GM19240 (cell line): Measurements from ENCODE around the gene ASIC2.

Source experiments
- DNase-seq: peaks from one replicate; pipeline ENCODE4 v3.0.0; 2011; ENCODE audit warnings: low spot score; ENCODE audit not compliant: insufficient read length

The ASIC2 gene

DNA sequence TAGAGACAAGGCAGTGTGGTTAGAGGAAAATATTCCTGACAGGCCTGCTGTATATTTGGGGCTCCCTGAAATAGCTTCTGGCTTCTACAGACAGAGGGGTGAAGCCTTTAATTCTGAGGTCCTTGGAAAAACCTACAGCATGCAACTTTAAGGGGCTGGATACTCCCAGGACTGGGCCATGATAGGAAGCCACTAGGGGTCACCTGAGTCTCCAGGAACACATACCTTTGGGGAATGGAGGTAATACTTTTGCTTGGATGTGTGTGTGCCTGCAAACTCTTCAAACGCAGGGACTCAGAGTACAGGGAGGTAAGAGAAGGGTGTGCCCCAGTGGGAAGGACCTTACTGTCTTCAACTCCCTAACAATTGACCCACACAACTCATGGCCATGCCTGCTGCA, 4.1 kb downstream of the ASIC2 start:
- DNase-seq: no peak

DNA sequence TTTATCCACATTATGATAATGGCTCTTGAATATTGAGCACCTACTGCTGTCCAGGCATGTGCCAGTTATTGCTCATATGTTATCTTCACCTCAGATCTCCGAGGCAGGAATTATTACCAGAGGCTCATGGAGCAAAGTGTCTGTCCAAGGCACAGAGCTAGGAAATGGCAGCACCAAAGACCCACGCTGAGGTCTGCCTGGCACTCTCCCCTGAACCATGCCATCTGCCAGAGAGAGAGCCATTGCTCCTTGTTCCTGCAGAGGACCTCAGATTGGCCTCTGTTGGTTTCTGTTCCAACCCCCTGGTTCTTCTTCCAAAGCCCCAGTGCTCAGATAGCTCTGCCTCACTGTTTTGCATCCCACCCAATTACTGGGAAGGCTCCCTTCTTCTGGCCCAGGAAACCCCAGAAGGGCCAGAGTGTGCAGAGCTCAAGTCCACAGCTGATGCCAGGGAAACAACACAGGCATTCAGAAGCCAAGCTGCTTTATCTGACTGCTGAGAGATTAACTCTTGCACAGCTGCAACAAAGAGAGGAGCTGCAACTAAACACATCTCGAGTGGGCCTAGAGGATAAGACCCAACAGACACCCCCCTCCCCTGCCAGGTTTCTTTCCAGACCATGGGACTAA, 5.9 kb downstream of the ASIC2 start:
- DNase-seq: no peak

- no peak for DNase-seq
These were observed 7.7 kb downstream of the ASIC2 start for GRCh38 chr17:33285413-33285812.

DNA sequence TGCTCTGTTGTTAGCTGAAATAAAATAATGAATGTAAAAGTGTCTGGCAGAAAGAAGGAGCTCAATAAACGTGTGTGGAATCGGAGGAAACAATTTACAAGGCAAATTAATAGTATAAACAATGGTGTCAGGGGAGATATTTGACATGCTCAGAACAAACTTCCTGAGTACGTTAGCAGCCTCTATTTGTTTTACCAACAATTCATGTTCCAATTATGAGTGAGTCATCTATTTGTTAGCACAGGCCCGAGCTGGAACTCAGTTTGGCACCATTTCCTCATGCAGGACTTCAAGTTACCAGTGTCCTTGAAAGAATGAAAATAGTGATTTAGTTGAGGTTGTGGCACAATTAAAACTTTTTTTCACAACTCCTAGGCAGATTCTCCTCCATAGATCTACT, 9.1 kb downstream of the ASIC2 start:
- DNase-seq: no peak

GRCh38 chr17:33280162-33280943, 12.7 kb downstream of the ASIC2 start:
- no peak for DNase-seq

DNA sequence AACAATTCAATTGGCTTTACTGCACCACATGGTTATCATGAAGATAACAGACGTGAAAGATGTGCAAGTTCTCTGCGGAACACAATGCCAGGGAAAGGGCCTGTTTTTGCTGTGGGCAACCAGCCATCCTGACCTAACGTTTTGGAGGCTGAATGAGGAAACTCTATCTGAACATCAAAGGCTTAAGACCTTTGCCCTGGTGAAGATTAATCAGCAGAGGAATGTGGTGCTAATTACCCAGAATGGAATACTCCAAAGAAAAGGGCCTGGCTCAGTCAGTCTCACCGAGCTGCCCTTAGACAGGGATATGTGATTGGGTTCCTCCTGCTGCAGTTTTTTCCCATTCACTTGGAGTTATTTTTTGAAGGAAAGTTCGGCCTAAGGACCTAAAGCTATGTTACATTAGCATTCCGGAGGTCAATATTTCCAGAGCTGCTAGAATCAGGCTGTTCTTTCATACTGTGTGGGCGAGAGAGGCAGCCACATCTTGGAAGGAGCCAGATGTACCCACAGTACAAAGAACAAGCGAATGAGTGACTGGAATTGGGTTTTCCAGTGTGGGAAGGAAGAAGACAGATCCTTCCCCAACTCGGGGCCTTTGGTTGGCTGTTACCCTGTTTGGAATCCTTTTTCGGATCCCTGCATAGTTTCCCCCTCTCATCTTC, 15.5 kb downstream of the ASIC2 start:
- no peak for DNase-seq

DNA sequence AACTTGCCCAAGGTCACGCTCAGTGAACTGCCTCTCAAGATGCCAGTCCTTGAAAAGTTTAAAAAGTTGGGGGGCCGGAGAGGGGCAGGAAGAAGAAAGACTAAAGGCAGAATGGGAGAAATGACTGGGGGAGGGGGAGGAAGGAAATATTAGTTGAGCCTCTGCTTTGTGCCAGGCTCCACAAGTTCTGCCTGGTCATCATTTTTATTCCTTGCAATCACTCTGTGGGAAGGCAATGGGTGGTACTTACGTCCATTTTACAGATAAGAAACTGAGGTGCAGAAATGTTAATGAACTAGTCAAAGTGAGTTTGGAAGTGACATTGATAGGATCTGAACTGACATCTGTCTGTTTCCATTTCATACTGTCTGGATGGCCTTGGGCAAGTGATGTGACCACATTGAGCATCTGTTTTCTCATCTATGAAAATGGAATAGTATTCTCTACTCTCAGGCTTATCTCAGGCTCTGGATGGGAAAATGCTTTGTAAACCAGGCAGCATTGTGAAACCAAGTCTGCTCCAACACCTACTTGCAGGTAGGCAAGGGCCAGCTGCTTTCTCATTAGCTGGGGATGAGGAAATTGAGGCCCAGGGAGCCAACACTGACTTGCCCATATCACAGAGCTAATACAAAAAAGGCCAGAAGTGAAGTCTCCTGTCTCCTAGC, 19.2 kb downstream of the ASIC2 start:
- no peak for DNase-seq

DNA sequence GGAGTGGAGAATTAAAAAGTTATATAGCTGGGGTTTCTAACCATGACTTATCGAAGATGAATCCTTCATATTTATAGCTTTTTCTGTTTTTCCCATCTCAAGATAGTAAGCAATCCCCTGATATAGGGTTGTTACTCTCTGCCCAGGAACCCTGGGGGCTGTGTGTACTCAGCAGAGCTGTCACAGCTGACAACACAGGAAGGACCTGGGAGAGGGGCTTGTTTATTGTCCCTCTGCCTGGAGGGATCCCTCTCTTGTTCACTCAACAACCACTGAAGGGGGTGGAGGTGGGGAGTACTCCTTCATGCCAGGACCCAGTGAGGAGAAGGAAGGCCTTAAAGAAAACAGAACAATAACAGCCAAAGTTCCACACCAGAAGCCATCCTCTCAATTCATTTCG, 19.8 kb downstream of the ASIC2 start:
- no peak for DNase-seq

GRCh38 chr17:33272438-33272837, 20.7 kb downstream of the ASIC2 start:
- DNase-seq: no peak

DNA sequence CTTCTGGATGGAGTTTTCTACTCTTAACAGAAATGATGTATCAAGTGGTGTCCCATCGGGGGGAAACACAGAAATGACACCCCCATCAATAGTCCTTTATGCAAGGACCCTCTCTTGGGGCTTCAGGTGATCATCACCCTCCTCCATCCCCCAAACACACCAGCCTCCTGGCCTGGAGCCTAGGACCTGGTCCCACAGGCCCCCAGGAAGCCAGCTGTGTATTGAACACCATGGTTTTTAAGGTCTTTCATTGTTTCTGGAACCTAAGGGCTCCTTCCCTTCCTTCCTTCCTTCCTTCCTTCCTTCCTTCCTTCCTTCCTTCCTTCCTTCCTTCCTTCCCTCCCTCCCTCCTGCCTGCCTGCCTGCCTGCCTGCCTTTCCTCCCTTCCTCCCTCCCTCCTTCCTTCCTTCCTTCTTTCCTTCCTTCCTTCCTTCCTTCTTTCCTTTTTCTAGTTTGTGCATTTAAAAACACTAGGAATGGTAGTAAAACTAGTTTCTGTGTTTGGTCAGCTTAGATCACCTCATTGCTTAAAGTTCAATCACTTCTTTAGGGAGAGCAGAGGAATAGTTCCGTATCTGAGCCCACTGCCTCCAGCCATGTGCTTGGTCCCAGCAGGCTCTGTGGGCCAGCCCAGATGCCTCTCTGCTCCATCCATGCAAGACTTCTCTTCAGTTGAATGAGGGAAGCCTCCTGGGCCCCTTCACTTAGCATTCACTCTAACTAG, 23.6 kb downstream of the ASIC2 start:
- no peak for DNase-seq

GRCh38 chr17:33267851-33268548, 25.1 kb downstream of the ASIC2 start:
- no peak for DNase-seq

GRCh38 chr17:33267271-33267790, 25.8 kb downstream of the ASIC2 start:
- no peak for DNase-seq

DNA sequence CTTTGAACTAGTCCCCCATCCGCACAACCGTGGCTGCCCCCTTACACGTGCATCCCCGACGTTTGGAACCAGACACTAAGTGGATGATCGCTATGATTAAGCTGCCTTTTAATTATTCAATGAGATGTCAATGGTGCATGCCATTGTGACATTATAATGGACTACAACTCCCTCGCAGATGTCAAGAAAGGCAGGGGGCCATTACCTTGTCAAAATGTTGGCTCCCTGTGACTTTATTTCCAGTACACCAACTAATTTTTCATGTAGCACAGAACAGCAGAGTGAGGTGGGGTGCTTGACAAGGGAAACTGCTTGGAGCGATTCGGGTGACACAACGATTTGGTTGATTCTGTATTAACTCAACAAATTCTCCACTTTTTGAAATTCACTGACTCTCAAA, 26.5 kb downstream of the ASIC2 start:
- DNase-seq: no peak

GRCh38 chr17:33266116-33266515, 27.0 kb downstream of the ASIC2 start:
- DNase-seq: no peak

GRCh38 chr17:33263396-33263795, 29.7 kb downstream of the ASIC2 start:
- no peak for DNase-seq

DNA sequence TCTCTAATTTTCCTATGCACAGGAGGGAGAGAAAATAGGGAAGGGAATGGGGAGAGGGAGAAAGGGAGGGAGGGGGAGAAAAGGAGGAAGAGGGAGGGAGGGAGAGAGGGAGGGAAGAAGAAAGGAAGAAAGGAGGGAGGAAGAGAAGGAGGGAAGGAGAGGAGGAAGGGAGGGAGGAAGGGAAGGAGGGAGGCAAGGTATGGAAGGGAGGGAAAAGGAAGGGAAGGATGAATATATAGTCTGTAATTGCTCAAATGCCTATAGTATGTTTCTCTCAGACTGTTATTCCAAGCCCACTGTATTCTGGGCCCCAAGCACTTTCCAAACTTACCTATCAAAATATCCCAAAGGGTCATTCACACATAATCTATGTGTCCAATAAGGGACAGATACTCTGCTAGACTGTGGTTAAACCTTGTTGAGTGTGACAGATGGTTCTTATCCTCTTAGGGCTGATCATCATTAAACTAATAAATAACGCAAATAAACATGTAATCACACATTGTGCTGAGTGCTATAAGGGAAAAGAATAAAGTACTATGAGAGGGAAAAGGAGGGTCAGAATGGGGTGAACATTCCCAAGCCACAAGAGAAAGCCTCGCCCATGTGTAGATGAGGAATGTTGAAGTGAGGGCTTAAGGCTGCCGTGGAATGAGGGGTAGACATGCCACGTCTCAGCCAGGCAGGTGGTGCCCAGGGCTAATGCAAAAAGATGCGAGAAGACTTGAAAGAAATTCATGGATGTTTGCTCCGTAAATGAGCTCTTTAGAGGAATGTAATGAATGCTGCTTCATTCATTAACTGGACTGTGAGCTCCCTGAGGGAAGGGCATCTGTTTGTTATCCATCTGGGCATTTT, 30.6 kb downstream of the ASIC2 start:
- DNase-seq: no peak

DNA sequence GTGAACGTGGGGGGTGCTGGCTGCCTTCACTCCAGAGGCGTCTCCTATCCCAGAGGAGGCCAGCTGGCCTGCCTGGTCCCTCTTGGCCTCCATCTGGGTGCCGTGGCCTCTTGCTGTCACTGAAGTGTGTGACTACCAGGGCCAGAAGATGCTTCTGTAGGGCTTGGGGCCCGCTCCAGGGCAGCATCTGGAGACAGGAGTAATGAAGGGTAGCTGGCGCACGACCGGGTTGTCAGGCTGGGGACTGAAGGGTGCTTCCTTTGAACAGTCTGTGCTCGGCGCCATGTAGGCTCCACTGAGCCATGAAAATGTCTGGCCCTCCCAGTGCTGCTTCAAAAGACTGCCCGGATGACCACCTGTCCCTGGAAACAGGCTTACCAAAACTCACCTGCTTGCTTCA, 31.3 kb downstream of the ASIC2 start:
- no peak for DNase-seq

DNA sequence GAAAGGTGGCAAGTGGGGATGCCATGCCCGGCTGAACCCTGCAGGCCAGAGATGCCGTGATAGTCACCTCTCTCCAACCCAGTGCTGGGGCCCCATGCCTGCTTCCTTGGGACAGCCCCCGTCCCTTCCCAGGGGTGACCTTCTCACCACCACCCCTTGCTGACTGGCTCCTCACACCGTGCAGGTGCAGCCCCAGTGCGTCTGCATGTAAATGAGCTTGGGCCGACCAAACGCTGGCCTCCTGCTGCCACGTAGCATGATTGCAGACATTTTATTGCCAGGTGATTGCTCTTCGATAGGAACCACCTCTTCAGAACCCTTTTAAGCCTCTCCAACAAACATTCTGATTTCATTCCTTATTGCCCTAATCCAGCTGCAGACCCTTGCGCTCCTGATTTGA, 32.5 kb downstream of the ASIC2 start:
- DNase-seq: no peak

DNA sequence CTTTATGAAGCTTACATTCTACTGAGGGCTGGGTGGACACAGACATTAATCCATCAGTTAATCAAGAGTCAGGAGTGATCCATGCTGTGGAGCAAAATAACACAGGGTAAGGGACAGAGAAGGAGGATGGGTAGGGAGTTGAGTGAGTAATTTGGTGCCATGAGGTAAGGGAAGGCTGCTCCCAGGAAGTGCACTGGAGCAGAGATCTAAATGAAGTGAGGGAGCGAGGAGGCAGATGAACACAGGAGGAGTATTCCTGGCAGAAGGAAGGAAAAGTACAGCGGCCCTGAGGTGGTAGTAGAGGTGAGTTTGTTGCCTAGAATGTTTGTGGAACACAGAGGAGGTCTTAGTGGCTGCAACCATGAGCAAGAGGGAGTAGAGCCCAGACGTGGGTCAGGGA, 34.8 kb downstream of the ASIC2 start:
- DNase-seq: no peak

DNA sequence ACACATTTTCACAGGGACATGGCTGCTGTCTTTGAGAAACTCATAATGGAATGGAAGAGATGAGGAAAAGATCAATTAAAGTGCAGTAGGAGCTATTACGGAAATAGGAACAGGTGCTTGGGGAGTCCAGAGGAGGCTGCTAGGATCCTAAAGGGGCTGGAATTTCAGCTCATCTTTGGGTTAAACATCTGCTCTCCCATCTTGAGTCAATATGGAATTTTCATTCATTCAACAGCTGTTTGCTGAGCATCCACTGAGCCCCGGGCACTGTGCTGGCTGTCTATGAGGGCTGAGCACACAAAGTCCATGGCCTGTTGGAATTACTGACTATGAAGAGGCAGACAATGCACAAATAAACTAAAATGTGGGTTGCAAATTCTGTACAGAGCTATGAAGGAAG, 47.9 kb downstream of the ASIC2 start:
- DNase-seq: no peak
